Colonic mucosa (tissue), 4 donors: Measurements from ENCODE around the gene ATP7B. TPM values are rescaled to one million over a fixed set of nuclear protein-coding genes. Genes with fewer than 3 reads are reported as not detected.
"Not testable (repeated sequence)": the region's sequence is repeated elsewhere in the genome, so short reads cannot be mapped to it uniquely, and the experiment has no call there.

Source experiments
- DNase-seq: peaks from one replicate; pipeline ENCODE4 v3.0.0-alpha.2; 2020
- H3K27ac ChIP-seq: fragments of 200-600 bp; one replicate; pipeline ENCODE4 v1.8.0; 2021
- H3K27me3 ChIP-seq: fragments of 200-600 bp; one replicate; pipeline ENCODE4 v1.8.0; 2021
- H3K36me3 ChIP-seq: fragments of 200-600 bp; one replicate; pipeline ENCODE4 v1.8.0; 2021
- H3K4me1 ChIP-seq: fragments of 200-600 bp; one replicate; pipeline ENCODE4 v1.8.0; 2021; ENCODE audit warnings: mild to moderate bottlenecking
- H3K4me3 ChIP-seq: fragments of 200-600 bp; one replicate; pipeline ENCODE4 v1.8.0; 2021
- H3K9ac ChIP-seq, 2 donors: one replicate each; pipeline ENCODE4 v1.7.0; 2013; ENCODE audit warnings: control low read depth in 2 of 2, low read depth in 2 of 2, low read length in 2 of 2
- H3K9me3 ChIP-seq: fragments of 200-600 bp; one replicate; pipeline ENCODE4 v1.8.0; 2021
- intact Hi-C: fragments of 100-400 bp; cut with DNase I; formaldehyde crosslinking; loops from one replicate; pipeline ENCODE4 v1.14.1; 2022
- total RNA-seq, 2 donors: library from RNA; stranded (reverse); fragmentation: NEBNext Ultra II Directional in 1 of 2; extraction: Animal tissue kit (Norgen Biotek cat#: 25700) in 1 of 2; gene quantifications; one replicate each; pipeline ENCODE4 v1.2.1, GENCODE V29; 2021
- TF ChIP-seq, protein P1 (sequence below): fragments of 200-600 bp; IDR thresholded peaks from one replicate; pipeline ENCODE4 v1.8.0; 2022; ENCODE audit warnings: antibody characterized with exemption, mild to moderate bottlenecking
- donor health status: healthy.
- donor health status: DM: no; HTN: no; CAD: no.
- donor health status: DM: no; HTN: no; CAD: no.

The ATP7B gene
- total RNA-seq, 2 donors from 2014 or later = 14.0 to 18.8 TPM

DNA sequence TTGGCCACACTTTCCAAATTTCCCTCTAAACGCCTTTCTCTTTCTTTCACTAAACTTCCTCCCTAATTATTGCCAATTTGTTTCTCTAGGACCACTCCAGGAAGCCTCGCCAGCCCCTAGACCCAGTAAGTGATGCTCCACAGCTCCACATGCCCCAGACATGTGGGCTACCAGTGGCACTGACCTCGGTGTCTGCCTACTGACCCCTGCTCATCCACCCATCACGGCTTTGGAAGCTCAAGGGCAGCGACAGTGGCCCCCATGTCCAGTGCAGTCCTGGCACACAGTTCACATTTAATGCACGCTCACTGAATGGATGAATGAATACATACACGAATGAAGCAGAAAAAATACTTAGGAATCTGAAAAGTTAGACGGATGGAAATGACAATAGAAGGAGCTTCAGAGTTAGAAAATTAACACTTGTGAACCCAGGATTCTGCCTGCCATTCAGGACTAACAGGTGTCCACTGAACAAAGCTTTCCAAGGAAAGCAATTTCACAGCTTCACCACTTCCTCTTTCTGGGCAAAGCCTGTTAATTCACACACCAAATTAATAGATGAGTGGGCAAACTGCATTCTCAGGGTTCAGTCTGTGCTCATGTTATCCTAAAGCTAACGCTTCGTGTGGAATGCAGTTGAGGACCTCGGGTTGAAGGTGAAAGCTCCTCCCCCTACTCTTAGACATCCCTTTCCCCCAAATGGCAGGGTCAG is 98.6 kb downstream of the ATP7B start:
- TF ChIP-seq, protein P1, sequence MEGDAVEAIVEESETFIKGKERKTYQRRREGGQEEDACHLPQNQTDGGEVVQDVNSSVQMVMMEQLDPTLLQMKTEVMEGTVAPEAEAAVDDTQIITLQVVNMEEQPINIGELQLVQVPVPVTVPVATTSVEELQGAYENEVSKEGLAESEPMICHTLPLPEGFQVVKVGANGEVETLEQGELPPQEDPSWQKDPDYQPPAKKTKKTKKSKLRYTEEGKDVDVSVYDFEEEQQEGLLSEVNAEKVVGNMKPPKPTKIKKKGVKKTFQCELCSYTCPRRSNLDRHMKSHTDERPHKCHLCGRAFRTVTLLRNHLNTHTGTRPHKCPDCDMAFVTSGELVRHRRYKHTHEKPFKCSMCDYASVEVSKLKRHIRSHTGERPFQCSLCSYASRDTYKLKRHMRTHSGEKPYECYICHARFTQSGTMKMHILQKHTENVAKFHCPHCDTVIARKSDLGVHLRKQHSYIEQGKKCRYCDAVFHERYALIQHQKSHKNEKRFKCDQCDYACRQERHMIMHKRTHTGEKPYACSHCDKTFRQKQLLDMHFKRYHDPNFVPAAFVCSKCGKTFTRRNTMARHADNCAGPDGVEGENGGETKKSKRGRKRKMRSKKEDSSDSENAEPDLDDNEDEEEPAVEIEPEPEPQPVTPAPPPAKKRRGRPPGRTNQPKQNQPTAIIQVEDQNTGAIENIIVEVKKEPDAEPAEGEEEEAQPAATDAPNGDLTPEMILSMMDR = no peak
- no peaks in the 10 kb centered on the region for H3K27me3 ChIP-seq
- H3K9me3 ChIP-seq = no peaks in the 10 kb centered on the region
- intact Hi-C loops = no loop called here
- H3K36me3 ChIP-seq = no peaks in the 10 kb centered on the region
- H3K27ac ChIP-seq = no peak overlapping the region
- H3K4me3 ChIP-seq = no peak overlapping the region
- no peak overlapping the region for H3K9ac ChIP-seq
- H3K4me1 ChIP-seq = no peaks in the 10 kb centered on the region
- DNase-seq = no peak

DNA sequence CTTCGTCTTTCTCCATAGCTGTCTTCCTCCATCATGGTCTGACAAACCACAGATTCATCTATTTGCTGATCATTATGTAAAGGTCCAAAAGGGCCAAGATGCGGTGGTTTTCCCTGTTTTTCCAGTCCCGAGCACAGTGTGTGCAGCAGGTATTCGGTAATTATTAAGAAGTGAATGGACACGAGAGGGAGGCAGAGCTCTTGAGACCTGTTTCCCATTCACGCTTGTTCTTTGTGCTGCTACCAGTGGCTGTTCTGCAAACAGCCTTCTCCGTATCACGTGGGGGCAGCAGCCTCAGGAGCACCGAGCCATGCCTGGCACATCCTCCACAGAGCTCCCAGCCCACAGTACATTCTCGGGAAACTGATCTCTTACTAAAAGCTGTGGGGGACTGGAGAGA is 99.2 kb downstream of the ATP7B start:
- Histone ChIP-seq H3K27ac (no peak overlapping the region), H3K9ac (no peak overlapping the region), H3K36me3 (no peaks in the 10 kb centered on the region), H3K4me1 (no peaks in the 10 kb centered on the region), H3K4me3 (no peak overlapping the region), H3K9me3 (no peaks in the 10 kb centered on the region), H3K27me3 (no peaks in the 10 kb centered on the region)
- intact Hi-C loops = no loop called here
- TF ChIP-seq, protein P1 = no peak
- no peak for DNase-seq

DNA sequence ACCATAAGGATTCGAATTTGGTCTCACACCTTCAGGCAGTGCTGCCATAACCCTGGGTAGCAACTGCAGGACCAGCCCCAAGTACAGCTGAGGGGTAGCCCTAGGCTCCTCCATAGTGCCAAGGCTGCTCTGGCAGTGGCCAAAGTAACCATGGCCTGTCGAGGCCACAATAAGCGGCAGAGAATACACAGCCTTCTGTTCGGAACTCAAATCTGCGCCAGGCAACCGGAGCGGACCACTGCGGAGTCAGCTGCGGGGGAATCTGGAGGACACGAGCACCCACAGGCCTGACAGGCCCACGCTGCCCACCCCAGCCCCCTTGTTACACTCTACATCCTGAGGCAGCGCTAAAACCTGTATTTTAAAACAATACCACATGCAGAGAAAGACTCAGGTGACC is 100.7 kb downstream of the ATP7B start:
- TF ChIP-seq, protein P1 = no peak
- H3K27ac ChIP-seq = no peak overlapping the region
- no peak for DNase-seq
- intact Hi-C loops = no loop called here
- H3K4me3 ChIP-seq = no peak overlapping the region
- no peaks in the 10 kb centered on the region for H3K36me3 ChIP-seq
- no peak overlapping the region for H3K9ac ChIP-seq
- no peaks in the 10 kb centered on the region for H3K9me3 ChIP-seq
- H3K27me3 ChIP-seq = no peaks in the 10 kb centered on the region
- no peaks in the 10 kb centered on the region for H3K4me1 ChIP-seq

DNA sequence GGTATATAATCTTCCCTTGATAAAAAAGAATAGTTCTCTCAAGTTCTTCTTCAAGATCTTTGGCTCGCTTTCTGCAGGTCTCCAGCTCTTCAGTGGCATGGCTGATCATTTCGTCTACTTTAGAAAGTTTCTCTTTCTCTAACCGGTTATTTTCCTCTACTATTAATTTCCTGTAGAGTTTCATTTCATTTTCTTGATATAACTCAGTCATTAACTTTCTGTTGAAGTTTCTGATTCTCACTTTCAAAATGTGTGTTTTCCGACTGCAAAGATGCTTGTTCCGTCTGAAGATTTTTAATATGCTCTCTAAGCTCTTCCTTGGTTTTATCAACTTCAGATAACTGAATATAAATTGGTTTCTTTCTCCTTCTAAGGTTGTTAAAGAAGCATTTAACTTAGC is 102.0 kb downstream of the ATP7B start:
- H3K27ac ChIP-seq, H3K4me1 ChIP-seq, DNase-seq, H3K9me3 ChIP-seq, H3K27me3 ChIP-seq, H3K4me3 ChIP-seq, H3K9ac ChIP-seq, H3K36me3 ChIP-seq, intact Hi-C loops: not testable (repeated sequence)

DNA sequence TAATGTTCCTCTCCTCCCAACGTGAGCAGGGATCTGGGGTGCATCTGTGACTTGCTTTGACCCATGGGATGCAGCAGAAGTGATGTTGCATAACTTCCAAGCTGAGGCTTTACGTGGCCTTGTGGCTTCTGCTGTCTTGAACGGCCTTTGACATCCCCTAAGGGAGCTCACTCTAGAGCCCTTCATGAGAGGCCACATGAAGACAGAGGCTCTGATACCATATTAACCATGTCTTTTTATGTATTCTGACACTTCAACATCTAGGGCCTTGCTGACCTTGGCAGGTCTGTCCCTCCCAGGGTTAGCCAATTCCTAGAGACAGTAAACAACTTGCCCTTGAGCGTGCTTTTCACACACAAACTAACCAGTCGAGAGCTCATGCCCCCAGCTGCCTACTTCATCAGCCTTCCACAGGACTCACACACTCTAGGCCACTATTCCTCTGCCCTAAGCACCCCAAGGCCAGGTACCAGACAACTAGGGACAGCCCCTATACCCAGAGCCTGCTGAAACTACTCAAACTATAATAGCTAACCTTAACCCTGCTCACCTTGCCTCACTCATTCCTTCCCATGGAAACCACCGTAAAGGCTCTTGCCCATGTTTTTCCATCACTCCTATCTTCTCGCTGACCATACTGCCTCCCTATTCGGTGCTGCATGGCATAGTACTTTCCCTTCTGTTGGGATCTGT is 104.1 kb downstream of the ATP7B start:
- TF ChIP-seq, protein P1 = no peak
- H3K9ac ChIP-seq = no peak overlapping the region
- no peaks in the 10 kb centered on the region for H3K9me3 ChIP-seq
- H3K27ac ChIP-seq = no peak overlapping the region
- intact Hi-C loops = no loop called here
- DNase-seq = no peak
- H3K27me3 ChIP-seq = no peaks in the 10 kb centered on the region
- H3K36me3 ChIP-seq = no peaks in the 10 kb centered on the region
- no peaks in the 10 kb centered on the region for H3K4me1 ChIP-seq
- no peak overlapping the region for H3K4me3 ChIP-seq

DNA sequence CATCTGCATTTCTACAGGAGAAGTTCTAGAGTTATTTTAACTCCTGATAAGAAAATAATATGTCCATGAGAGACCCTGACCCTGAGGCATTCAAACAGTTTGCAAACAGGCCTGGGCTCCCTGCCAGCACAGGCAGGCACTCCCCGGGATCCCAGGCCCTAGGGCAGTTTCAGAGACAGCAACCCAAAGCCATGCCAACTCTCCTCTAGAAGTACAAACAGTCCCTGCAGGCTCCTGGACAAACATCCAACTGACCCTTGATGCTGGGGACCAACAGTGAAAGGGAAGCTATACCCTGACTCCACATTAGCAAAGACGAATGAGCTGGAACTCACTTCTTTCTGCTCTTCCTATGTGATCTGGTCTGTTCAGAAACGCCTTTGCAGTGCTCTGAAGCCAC is 104.7 kb downstream of the ATP7B start:
- Histone ChIP-seq H3K9ac (no peak overlapping the region), H3K4me1 (no peaks in the 10 kb centered on the region), H3K36me3 (no peaks in the 10 kb centered on the region), H3K27me3 (no peaks in the 10 kb centered on the region), H3K9me3 (no peaks in the 10 kb centered on the region), H3K27ac (no peak overlapping the region), H3K4me3 (no peak overlapping the region)
- intact Hi-C loops = no loop called here
- TF ChIP-seq, protein P1 = no peak
- DNase-seq = no peak
